Activated T-cell treated with anti-CD3 and anti-CD28 coated beads, Interleukin-2, amount 50 U/mL, for 48 hours (primary cell): Measurements from ENCODE around the gene CMTM5.
A peak's percentile ranks its signal among the peaks of the same experiment; 100 is the strongest.
"Not testable (repeated sequence)": the region's sequence is repeated elsewhere in the genome, so short reads cannot be mapped to it uniquely, and the experiment has no call there.

ENCODE experiments used
- DNase-seq, 2 experiments: peaks; one replicate each; pipeline ENCODE4 v3.0.0-alpha.2; 2020

CMTM5 gene

DNA sequence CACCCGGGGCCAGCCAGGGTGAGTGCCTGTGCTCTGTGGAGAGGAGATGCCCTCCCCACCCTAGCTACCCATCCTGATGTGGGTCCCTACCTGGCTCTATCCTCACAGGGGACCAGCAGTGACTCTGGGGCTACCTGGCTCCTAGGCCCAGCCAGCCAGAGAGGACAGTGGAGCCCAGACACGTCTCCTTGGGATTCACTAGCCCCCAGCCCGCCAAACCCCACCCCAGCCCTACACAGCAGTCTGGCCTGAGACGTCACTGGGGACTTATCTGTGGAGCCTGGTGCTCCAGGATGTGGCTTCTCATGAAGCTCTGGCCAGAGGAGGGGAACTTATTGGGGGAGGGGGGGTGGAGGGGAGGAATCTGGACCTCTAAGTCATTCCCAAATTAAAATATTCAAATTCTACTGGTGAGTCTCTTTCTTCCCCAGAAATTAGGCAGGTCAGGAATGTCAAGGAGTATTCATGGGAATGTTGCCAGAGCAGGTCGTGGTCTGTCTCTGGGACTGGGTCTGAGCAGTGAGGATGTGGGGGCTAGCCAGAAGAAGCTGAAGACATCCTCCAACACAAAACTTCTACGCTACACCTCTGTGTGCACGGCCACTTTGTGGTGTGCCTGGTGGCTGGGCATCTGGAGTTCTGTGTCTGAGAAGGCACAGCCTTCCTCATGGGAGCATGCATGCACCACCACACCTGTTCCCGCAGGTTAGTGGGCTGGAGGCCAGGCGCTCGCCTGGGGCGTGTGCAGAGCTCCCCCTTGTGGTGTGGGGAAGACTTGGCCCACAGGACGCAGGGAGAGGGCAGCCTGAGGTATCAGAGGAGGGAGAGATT, 2.7 kb downstream of the CMTM5 start:
- DNase-seq, result peak; percentile 71 to 77

DNA sequence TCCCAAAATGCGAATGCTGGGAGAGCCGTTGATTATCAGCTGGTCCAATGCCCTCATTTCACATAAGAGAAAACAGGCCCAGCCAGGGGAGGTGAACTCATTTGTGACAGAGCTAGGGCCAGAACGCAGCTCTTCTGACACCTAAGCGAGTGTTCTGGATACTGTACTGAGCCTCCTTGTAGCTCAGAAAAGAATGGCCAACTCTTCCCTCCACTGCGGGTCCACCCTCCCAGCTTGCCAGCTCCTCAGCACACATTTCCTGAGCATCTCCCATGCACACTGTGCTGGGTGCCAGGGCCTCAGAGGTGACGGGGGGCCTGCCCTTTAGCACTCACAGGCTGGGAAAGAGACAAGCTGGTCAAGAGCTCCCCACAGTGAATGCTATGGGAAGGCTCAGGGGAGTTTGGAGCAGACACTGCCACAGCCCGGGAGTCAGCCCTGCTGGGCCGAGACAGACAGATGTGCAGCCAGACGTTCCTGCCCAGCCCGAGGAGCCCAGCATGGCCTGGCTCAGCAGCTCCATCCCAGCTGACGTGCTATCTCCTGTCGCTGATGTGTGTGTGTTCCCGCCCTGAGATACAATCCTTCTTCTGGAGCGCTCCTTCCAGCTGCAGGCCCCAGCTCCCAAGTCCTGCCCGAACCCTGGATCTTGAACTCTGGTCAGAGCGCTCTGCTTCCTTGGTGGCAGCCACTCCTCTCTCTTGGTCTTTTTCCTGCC, 3.5 kb downstream of the CMTM5 start:
- DNase-seq, result no peak

DNA sequence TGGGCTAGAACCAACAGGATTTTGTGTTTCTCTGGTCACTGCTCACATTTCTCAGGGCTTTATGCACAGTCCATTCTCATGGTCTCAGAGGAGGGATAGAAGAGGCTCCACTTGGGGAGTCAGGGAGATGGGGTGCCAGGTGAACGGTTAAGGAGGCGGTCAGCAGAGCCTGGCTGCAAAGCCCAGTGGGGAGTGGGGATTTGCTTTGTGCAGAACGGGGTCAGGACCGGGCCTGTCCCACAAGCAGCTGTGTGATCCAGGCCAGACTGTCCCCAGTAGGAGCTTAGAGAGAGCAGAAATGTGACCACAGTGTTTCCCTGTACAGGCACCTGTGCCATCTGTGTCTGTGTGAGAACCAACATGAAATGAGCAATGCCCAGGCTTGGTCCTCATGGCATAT, 4.1 kb downstream of the CMTM5 start:
- no peak for DNase-seq

DNA sequence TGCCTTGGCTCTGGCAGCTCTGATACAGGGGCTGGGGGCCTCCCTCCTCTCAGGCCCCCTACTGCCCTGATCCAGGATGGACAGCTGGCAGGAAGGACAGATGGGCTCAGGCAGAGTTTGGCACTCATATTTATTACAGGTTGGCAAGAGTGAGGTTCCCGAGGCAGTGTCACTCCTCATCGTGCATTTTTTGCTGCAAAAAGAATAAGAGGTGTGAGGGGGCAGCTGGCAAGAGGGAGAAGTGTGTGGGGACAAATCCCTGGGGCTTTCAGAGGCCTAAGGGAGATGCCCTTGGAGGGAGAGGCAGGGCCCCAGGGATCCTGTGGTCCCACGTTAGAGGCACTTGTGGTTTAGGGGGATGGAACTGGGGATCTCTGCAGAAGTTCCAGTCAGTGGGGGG, 5.0 kb downstream of the CMTM5 start:
- DNase-seq, result no peak

DNA sequence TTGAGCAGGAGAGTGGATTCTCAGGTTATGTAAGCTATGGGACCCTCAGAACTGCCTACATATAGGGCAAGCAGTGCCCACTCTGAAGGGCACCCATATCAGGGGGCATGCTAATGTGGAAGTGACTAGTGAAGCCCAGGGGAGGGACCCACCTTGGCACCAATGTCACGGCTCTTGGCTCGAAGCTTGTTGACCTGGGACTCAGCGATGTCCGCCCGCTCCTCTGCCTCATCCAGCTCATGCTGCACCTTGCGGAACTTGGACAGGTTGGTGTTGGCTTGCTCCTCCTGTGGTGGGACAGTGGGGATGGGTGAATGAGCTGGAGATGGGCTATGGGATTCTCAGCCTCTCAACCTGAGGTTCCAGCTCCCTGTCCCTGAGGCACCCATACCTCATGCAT, 5.4 kb downstream of the CMTM5 start:
- DNase-seq, result no peak

DNA sequence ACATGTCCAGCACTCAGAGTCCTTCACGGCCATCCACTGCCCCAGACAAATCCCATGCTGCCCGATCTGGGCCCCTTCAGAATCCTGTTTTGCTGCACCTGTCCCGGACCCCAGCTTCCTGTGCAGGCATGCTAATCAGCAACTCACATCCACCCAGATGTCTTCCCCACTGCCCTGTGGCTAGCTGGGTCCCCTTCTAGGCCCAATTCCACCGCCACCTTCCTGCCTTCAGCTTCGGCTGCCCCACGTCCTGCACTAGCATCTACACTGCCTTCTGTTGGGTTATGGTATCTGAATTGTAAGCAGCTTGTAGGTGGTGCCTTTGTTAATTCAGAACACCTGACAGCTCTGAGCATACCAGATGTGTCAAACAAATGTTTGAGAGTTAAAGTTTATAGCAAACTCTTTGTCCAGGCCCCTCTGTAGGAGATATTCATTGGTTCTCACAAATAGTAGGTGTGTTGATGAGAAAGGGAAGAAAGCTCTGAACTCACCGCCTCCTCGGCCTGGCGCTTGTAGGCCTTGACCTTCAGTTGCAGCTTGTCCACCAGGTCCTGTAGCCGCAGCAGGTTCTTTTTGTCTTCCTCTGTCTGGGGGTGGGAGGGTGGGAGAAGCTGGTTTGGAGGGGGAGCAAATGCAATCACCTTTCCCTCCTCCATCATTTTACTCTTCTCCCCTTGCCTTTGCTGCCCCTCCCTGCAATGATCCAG, 6.0 kb downstream of the CMTM5 start:
- DNase-seq, result no peak

DNA sequence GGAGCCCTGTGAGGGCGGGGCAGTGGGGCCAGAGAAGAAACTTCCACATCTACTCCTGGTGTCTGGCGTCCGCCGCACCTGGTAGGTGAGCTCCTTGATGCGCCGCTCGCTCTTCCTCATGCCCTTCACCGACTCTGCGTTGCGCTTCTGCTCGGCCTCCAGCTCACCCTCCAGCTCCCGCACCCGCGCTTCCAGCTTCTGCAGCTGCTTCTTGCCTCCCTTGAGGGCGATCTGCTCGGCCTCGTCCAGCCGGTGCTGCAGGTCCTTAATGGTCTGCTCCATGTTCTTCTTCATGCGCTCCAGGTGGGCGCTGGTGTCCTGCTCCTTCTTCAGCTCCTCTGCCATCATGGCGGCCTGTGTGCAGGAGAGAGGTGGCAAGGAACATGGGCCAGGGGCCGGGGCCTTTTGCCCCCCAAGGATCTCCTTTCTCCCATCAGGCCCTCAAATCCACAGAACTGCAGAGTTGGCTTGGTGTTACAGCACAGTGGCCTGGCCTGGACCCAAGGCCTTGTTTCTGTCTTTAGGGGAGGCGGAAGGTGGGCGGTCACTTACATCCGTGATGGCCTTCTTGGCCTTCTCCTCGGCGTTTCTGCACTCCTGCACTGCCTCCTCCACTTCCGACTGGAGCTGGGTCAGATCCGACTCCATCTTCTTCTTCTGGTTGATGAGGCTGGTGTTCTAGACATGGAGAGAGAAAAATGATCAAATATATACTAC, 7.7 kb downstream of the CMTM5 start:
- no peak for DNase-seq

DNA sequence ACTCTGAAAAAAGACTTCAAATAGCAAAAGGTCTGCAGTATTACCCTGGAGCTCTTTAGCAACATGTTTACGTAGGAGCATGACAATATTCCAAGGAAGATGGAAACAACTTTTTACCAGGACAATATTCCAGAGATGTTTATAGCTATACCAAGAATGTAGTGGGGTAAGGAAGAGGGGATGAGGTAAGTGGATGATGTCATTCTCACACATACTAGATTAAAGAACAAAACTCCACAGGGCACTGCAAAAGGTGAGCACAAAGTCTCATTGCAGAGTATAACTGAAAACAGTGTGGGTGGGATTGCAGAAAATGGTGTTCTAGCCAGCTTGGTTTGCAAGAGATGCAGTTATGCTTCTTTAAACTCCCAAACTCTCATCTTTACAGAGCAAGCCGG, 8.4 kb downstream of the CMTM5 start:
- no peak for DNase-seq

DNA sequence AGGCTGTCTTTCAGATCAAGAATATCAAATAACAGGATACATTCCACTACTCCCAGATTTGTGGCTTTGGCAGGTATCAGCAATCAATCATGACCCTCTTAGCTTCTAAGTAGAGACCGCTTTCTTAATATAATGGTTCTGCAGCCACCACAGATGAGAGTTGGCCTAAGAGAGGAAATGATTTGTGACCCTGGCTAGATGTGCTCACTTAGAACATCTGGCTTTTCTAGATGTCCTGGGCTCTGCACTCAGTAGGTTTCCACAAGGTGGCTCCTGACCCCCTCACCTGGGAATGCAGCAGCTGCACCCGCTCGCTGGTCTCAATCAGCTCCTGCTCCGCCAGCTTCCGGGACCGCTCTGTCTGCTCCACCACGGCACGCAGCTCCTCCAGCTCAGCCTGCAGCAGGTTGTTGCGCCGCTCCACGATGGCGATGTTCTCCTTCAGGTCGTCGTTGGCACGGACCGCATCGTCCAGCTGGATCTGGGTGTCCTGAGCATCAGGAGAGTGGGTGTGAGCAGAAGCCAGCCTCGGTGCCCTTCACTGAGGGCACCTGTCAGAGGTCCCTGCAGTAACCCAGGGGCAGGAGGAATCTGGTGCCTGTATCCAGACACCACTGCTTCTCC, 8.9 kb downstream of the CMTM5 start:
- DNase-seq, result no peak

DNA sequence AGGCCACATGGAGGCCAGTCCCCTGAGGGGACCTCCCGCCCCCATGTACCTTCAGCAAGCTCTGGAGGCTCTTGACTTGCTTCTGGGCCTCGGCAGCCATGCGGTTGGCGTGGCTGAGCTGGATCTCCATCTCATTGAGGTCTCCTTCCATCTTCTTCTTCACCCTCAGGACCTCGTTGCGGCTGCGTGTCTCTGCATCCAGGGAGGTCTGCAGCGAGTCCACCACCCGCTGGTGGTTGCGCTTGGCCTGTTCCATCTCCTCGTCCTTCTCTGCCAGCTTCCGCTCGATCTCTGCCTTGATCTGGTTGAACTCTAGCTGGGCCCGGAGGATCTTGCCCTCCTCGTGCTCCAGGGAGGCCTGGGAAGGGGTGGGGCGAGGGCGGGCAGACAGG, 9.4 kb downstream of the CMTM5 start:
- DNase-seq, result not testable (repeated sequence)

DNA sequence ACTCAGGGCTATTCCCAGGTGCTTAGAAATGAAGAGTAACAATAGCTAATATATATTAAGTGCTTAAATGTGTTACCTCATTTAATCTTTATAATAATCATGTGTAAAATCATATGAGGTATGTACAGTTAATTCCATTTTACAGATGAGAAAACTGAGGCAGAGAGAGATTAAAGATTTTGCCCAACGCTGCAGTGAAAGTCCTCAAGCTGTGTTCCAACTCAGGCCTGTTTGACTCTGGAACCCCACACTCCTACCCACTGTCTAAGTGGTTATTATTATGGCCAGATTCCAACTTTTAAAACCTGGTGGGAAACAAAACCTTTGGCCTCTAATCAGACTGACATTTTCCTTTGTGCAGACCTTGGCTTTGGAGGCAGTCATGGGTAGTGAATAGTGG, 10.2 kb downstream of the CMTM5 start:
- DNase-seq, result no peak

DNA sequence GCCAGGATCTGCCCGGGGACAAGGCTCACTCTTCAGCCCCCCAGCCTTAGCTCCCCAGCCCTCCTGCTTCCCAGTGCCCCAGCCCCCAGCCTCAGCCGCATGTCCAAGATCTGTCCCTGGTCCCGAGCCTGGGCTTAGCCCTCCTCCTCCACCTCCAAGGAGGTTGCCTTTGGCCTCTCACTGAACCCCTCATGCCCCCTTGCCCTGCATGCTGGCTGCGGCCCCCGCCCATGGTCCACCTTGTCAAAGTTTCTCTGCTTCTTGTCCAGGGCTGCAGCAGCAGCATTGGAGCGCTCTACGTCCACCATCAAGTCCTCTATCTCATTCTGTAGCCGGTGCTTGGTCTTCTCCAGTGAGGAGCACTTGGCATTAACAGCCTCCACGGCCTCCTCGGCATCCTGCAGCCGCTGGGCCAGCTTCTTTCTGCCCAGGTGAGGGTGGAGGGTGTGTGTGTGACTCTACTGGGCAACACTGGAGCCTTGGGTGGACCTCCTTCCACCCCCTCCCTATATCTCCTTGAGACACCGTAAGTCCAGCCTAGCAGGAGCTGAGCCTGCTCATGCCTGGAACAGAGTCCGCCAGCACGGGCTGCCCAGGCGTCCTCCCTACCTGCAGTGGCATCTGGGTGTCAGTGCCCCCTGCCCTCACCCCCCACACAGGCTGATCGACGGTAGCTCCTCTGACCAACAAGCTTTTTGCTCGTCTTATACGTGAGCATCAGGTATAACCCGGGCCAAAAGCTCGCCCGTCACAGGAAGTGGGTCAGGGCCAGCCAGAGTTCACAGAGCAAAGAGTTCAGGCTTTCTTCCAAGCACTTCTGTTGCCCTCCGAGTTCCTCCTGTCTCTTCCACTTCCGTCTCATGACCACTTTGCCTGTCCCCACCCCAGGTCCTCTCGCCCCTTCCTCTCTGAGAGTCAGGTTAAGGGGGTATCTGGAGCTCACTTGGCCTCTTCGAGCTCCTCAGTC, 11.4 kb downstream of the CMTM5 start:
- no peak for DNase-seq

DNA sequence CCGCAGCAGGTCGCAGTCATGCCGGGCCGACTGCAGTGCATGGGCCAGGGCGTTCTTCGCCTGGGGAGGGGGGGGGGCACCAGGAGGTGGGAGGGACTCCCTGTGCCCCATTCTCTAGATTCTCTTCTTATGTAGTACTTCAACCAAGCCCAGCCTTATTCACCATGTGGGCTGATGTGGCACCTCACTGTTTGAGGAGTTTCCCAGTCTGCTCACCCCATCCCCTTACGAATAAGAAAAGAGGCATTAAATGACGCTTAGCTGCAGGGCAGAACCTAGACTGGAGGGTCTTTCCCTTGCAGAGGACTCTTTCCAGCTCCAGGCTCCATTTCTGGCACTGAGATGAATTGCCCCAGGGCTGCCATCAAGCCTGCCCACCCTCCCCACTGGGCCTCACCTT, 12.2 kb downstream of the CMTM5 start:
- DNase-seq, result no peak

DNA sequence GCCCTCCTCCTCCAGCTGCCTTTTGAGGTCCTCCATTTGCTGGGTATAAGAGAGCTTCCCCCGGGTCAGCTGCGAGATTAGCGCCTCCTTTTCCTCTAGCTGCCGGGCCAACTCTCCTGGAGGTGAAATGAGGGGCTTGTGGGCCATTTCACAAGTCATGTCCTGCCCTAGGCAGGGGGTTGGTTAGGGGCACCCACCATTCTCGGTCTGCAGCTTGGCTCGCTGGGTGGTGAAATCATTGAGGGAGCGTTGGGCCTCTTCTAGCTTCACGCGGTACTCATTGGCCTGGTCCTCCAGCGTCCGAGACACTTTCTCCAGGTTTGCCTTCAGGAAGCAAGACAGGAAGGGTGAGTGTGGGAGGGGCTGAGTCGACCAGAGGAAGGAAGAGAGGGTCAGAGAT, 12.6 kb downstream of the CMTM5 start:
- DNase-seq, result no peak

DNA sequence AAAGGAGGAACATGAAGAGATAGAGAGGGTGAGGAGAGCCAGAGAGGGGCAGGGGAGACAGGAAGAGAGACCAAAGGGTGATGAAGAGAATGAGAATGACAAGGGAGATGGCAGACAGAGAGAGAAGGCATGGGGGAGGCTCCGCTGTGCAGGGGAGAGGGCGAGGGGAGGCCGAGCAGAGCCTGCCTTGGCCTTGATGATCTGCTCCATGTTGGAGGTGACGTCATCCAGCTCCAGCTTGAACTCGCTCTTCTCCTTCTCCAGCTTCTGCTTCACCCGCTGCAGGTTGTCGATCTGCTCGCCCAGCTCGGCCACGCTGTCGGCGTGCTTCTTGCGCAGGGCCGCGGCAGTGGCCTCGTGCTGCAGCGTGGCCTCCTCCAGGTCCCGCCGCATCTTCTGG, 13.0 kb downstream of the CMTM5 start:
- not testable (repeated sequence) for DNase-seq

DNA sequence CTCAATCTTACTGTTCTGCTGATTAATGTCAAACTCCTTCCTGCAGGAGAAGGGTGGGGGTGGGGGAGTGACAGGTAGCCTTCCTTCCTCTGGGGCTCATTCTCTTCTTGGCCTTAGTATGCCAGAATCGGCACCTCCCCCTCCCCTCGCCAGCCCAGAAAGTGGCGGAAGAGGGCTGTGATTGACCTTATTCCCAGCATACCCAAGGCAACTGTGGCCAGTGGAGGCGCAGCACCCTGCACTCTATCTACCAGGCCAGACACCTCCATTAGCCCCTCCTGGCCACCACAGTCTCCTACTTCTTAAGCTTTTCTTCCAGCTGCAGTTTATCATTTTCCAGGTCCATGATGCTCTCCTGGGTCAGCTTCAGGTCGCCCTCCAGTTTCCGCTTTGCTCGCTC, 15.8 kb downstream of the CMTM5 start:
- DNase-seq, result no peak

DNA sequence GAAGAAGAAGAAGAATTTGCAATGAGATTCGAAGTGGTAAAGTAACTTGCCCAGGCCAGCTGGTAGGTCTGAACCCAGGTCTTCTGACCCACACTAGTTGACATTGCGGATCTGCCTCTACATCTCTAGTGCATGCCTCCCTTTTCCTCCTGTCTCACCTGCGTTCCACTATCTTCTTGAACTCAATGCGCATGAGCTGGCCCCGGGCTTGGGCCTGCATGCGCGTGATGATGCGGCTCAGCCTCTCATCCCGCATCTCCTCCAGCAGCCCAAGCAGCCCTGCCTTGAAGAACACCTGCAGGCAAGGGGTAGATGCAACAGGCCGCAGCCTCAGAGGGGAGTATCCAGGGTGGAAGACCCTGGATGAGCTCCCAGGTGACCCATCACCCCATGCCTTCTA, 19.3 kb downstream of the CMTM5 start:
- no peak for DNase-seq

DNA sequence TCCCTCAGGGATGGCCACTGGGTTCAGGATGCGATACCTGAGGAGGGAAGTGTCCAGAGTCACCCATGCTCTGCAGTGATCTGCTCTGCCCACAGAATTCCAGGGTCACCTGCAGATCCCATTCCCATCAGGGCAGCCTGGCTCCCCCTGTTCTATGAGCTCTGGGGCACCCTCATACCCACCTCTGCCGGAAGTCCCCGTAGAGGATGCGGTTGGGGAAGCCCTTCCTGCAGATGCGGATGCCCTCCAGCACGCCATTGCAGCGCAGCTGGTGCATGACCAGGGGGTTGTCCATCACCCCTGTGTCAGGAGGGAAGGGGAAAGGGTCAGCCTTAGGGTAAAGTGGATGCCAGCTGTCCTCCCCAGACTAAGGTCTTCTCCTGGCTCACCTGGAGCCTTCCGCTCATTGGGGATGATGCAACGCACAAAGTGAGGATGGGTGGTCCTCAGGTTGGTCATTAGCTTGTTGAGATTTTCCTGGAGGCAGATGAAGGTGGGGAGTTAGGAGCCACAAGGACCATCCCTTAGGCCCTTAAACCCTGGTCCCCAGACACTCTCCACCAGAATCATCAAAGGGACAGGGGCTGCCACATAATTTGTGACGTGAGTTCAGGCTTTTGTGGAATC, 20.0 kb downstream of the CMTM5 start:
- no peak for DNase-seq

DNA sequence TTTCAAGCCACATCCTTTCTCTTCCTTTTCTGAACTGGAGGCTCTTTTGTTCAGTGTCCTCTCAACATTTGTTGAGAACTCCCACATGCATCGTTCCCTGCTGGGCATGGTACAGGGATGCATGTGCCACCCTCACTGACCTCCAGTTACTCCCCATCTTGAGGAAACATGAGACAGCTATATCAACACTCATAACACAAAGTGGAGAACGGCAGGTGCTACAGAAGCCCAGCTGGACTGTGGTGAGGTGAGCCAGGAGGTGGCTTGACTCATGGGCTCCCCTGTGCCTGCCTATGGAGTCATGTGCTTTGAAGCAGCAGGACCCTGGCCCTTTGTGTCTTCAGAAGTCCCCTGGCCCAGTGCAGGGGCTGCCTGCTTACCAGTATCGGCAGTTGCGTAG, 21.5 kb downstream of the CMTM5 start:
- no peak for DNase-seq

DNA sequence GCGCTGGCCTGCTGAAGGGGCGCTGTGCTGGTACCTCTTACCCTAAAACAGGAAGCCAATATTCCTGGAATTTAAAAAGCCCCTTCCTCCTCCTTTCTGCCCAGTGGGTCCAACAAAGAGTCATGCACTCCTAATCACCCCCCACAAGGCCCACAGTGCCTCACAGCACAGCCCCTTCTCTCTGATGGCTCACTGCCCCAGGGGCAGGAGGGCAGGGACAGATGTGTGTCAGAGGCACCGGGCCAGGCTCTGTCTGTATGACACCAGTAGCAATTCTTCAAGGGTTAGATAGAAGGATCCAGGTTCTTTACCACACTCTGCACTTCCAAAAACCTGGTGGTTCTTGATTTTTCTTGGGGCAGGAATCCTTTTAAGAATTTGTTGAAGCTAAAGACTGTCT, 22.3 kb downstream of the CMTM5 start:
- DNase-seq, result no peak

DNA sequence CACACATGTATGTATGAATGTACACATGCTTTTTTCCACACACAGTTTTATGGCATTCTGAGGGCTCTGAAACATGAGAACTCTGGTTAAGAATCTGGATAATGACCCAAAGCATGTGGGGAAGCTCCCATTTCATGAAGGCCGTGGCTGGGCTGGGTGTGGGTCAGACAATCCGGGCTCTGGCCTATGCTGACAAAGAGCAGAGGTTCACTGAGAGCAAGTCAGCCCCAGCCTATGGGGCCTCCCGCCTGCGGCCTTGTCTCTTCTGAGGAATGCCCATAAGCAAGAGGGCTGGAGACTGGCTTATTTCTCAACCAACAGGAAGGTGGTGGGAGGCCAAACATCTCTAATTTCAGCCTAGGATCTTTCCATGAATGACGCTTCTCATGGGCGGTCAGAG, 22.7 kb downstream of the CMTM5 start:
- DNase-seq, result no peak
